Stomach (tissue), 9 donors: ENCODE results near the gene CDH23. TPM values are rescaled to one million over a fixed set of nuclear protein-coding genes. Genes with fewer than 3 reads are reported as not detected.

ENCODE experiments used
- DNase-seq, 2 donors: peaks; one replicate each; pipeline versions ENCODE4 v3.0.0 to v3.0.0-alpha.2; 2013 to 2019
- H3K27ac ChIP-seq, 5 donors: fragments of 200-600 bp in 4 of 5; sonication (generic) in 4 of 5; one replicate each; pipeline ENCODE4 v1.5.1; 2013 to 2019; ENCODE audit warnings: mild to moderate bottlenecking in 1 of 5, moderate library complexity in 1 of 5
- H3K27me3 ChIP-seq, 3 donors: fragments of 200-600 bp; sonication (generic); one replicate each; pipeline ENCODE4 v1.5.1; 2017 to 2019; ENCODE audit warnings: mixed run types in 1 of 3
- H3K36me3 ChIP-seq, 4 donors: fragments of 200-600 bp; sonication (generic); 1 replicate in 3 of 4; 2 replicates in 1 of 4; pipeline ENCODE4 v1.5.1; 2016 to 2019
- H3K4me1 ChIP-seq, 4 donors: fragments of 200-600 bp; sonication (generic); one replicate each; pipeline ENCODE4 v1.5.1; 2016 to 2019
- H3K4me3 ChIP-seq, 4 donors: fragments of 200-600 bp; sonication (generic) in 3 of 4; one replicate each; pipeline ENCODE4 v1.5.1; 2016 to 2019; ENCODE audit warnings: mild to moderate bottlenecking in 1 of 4
- H3K9me3 ChIP-seq, 4 donors: fragments of 200-600 bp; sonication (generic); one replicate each; pipeline ENCODE4 v1.5.1; 2016 to 2019
- CTCF ChIP-seq, 7 experiments: fragments of 450-650 bp in 4 of 7; fragments of 200-600 bp in 3 of 7; sonication (generic) in 3 of 7; IDR thresholded peaks; one replicate each; pipeline ENCODE4 v1.5.1; 2016 to 2019; ENCODE audit warnings: antibody characterized with exemption in 7 of 7, control low read depth in 2 of 7, mild to moderate bottlenecking in 1 of 7
- EP300 ChIP-seq: sonication (generic); formaldehyde crosslinking; IDR thresholded peaks from one replicate; pipeline ENCODE4 v1.6.1; 2017; ENCODE audit warnings: antibody characterized with exemption
- POLR2A ChIP-seq, 4 donors: fragments of 450-650 bp; IDR thresholded peaks; one replicate each; pipeline ENCODE4 v1.6.1; 2016; ENCODE audit warnings: antibody characterized with exemption in 4 of 4, control low read depth in 2 of 4, mild to moderate bottlenecking in 1 of 4, moderate library complexity in 1 of 4
- POLR2AphosphoS5 ChIP-seq, 3 donors: sonication (generic); formaldehyde crosslinking; IDR thresholded peaks; one replicate each; pipeline ENCODE4 v1.6.1; 2016; ENCODE audit warnings: antibody characterized with exemption in 3 of 3
- WGBS, 5 donors: extraction: QIAGEN DNeasy Blood & Tissue Kit in 3 of 5; methylation state at CpG; one replicate each; pipeline versions ENCODE4 v1.1.5 to v1.1.7; 2013 to 2018; 5-methylcytosine and 5-hydroxymethylcytosine counted together
- intact Hi-C: fragments of 100-400 bp; cut with DNase I; formaldehyde crosslinking; loops from one replicate; pipeline ENCODE4 v1.15.1; 2023; ENCODE audit warnings: low total_unique reads
- polyA plus RNA-seq, 3 donors: library from polyadenylated mRNA; stranded (reverse); fragments of 200-250 nt; gene quantifications; one replicate each; pipeline ENCODE4 v1.2.3, GENCODE V29; 2013
- total RNA-seq, 5 donors: library from RNA; depleted of rRNA; stranded (reverse); fragments of >200 nt; gene quantifications; one replicate each; pipeline versions ENCODE4 v1.1.0 to v1.2.3, GENCODE V29; 2014 to 2016
- donor health status: healthy with polysubstance abuse.
- donor health status: Bipolar disorder and iron deficiency.
- donor health status: healthy.

Gene CDH23
- total and polyA plus RNA-seq, 8 donors: 0.31 to 8.2 (median 2.2) TPM

GRCh38 chr10:71625445-71626175, 228.9 kb downstream of the CDH23 start:
- Histone ChIP-seq H3K36me3 (no peaks in the 10 kb centered on the region), H3K27ac (no peak overlapping the region), H3K27me3 (peaks cover 0 to 10% (median 8%) of the 10 kb centered on the region in 3 donors), H3K9me3 (no peaks in the 10 kb centered on the region), H3K4me1 (peaks cover 8 to 30% (median 20%) of the 10 kb centered on the region in 4 donors), H3K4me3 (no peak overlapping the region)
- 76 to 84% (median 79%) methylated on average over 11 of the region's 11 CpGs for WGBS, 5 donors
- DNase-seq: no peak
- no peak for TF ChIP-seq CTCF (IDR thresholded peaks at IDR 0.05)
- no peak for TF ChIP-seq EP300
- no peak for TF ChIP-seq POLR2AphosphoS5 (IDR thresholded peaks at IDR 0.05)
- intact Hi-C loops: no loop called here

DNA sequence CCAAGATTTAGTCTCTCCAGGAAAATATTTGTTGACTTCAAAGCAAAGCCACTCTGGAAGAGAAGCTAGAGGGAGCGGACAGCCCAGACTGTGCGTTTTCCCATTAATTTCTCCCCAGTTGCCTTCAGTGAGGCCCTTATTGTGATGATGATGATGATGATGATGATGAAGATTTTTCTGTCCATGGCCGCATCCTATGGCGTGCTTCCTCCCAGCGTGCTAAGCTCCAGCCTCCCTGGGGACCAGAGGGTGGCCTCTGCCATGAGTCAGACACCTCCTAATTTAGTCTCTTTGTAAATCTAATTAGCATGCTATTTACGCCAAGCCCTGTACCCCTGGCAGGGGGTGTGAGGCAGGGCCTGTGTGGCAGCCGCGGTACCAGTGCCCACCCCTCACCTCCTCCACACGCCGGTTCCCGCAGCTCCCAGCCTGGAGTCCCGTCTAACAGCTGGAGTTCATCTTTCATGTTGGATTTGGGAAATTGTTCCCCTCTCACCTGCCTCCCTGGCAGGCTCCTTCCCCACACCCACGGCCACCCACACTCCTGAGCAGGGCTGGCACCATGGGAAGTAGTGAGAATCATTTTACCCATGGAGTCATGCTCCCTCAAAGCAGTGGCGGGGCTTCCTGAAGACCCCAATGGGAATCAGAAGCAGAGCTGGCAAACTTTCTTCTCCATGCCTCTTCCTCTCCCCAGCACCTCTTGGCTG, 230.7 kb downstream of the CDH23 start:
- 57 to 82% (median 68%) methylated on average over 9 to 14 of the region's 14 CpGs for WGBS, 5 donors
- no peaks in the 10 kb centered on the region for H3K36me3 ChIP-seq
- H3K4me3 ChIP-seq: no peak overlapping the region
- DNase-seq: no peak
- peaks cover 0 to 10% (median 8%) of the 10 kb centered on the region in 3 donors for H3K27me3 ChIP-seq
- intact Hi-C loops: no loop called here
- H3K27ac ChIP-seq: no peak overlapping the region
- no peaks in the 10 kb centered on the region for H3K9me3 ChIP-seq
- H3K4me1 ChIP-seq: peaks cover 0 to 19% (median 11%) of the 10 kb centered on the region in 4 donors
- TF ChIP-seq EP300 (no peak), POLR2AphosphoS5 (IDR thresholded peaks at IDR 0.05) (no peak), POLR2A (IDR thresholded peaks at IDR 0.05) (no peak), CTCF (IDR thresholded peaks at IDR 0.05) (no peak)

GRCh38 chr10:71627956-71628355, 231.2 kb downstream of the CDH23 start:
- no peaks in the 10 kb centered on the region for H3K9me3 ChIP-seq
- H3K27me3 ChIP-seq: peaks cover 0 to 10% (median 8%) of the 10 kb centered on the region in 3 donors
- H3K4me3 ChIP-seq: no peak overlapping the region
- intact Hi-C loops: no loop called here
- DNase-seq: no peak
- H3K27ac ChIP-seq: no peak overlapping the region
- TF ChIP-seq CTCF (IDR thresholded peaks at IDR 0.05) (no peak), POLR2A (IDR thresholded peaks at IDR 0.05) (no peak), POLR2AphosphoS5 (IDR thresholded peaks at IDR 0.05) (no peak), EP300 (no peak)
- H3K4me1 ChIP-seq: peaks cover 0 to 13% (median 7%) of the 10 kb centered on the region in 4 donors
- H3K36me3 ChIP-seq: no peaks in the 10 kb centered on the region
- WGBS, 5 donors: 70 to 76% (median 71%) methylated on average over 6 to 7 of the region's 7 CpGs

- WGBS, 5 donors: 47 to 72% (median 52%) methylated on average over 4 of the region's 4 CpGs
- Histone ChIP-seq H3K36me3 (no peaks in the 10 kb centered on the region), H3K9me3 (no peaks in the 10 kb centered on the region), H3K27me3 (peaks cover 0 to 10% (median 8%) of the 10 kb centered on the region in 3 donors), H3K27ac (no peak overlapping the region), H3K4me3 (no peak overlapping the region), H3K4me1 (peaks cover 0 to 6% (median 0%) of the 10 kb centered on the region in 4 donors)
- no peak for DNase-seq
- TF ChIP-seq CTCF (IDR thresholded peaks at IDR 0.05) (no peak), POLR2A (IDR thresholded peaks at IDR 0.05) (no peak), EP300 (no peak), POLR2AphosphoS5 (IDR thresholded peaks at IDR 0.05) (no peak)
- intact Hi-C loops: no loop called here
Measured at GRCh38 chr10:71629131-71629530, 232.4 kb downstream of the CDH23 start.
